Endothelial cell of umbilical vein (primary cell): ENCODE data around the gene ZNF214.

Experiments used
- POLR2A ChIP-seq: IDR thresholded peaks from 2 replicates; pipeline ENCODE4 v1.6.1; 2012; ENCODE audit warnings: low read depth, mild to moderate bottlenecking, control low read depth, low read length
- TF ChIP-seq, protein P1 (sequence below): IDR thresholded peaks from 2 replicates; pipeline ENCODE4 v1.6.1; 2011; ENCODE audit not compliant: insufficient read depth, insufficient read length

- TF ChIP-seq POLR2A = no peak
- TF ChIP-seq, protein P1, sequence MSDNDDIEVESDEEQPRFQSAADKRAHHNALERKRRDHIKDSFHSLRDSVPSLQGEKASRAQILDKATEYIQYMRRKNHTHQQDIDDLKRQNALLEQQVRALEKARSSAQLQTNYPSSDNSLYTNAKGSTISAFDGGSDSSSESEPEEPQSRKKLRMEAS = no peak
These were observed 27.4 kb downstream of the ZNF214 start for GRCh38 chr11:6992457-6993417.
